Activated naive CD4-positive, alpha-beta T cell (primary cell): ENCODE measurements around the gene C1QTNF9.
"Not testable (repeated sequence)": the region's sequence is repeated elsewhere in the genome, so short reads cannot be mapped to it uniquely, and the experiment has no call there.

ENCODE experiments used
- DNase-seq, 4 experiments: peaks; one replicate each; lab custom pipeline; 2025; lab: John Stamatoyannopoulos, UW

The C1QTNF9 gene

DNA sequence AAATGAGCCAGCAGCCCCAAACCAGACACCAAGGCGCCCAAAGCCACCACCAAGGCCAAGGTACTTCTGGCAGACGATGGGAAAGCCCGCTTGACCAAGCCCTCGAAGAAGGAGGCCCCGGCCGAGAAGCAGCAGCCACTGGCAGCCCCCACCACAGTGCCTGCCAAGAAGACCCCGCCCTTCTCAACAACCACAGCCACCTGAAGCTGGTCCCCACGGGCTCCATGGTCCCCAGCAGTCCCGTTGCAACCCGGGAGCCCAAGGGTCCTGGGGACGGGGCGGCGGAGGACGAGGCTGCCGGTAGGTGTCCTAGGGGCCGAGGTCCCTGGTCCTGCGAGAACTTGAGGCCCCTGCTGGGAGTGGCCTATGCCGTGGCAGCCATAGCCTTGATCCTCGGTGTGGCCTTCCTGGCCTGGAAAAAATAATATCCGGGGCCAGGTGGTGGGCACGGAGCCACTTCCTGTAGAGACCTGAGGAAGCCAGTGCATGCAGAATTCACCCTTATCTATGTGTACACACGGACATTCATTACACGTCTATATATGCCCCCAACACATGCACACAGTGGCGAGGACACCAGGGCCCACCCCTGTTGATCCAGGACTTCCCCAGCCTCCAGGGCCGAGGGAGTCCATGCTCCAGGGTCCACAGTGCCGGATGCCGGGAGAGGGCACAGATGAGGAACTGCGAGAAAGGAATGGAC is 13.8 kb downstream of the C1QTNF9 start:
- DNase-seq, result no peak

DNA sequence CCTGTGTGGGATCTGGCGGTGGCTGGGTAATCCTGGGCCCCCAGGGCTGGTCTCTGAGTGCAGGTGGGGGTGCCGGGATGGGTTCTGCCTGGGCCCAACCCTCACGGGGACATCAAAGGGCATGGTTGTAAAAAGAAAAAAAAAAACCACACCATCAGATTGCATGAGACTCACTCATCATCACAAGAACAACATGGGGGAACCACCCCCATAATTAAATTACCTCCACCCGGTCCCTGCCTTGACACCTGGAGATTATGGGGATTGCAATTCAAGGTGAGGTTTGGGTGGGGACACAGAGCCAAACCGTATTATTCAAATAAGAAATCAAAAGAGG is 14.3 kb downstream of the C1QTNF9 start:
- no peak for DNase-seq

DNA sequence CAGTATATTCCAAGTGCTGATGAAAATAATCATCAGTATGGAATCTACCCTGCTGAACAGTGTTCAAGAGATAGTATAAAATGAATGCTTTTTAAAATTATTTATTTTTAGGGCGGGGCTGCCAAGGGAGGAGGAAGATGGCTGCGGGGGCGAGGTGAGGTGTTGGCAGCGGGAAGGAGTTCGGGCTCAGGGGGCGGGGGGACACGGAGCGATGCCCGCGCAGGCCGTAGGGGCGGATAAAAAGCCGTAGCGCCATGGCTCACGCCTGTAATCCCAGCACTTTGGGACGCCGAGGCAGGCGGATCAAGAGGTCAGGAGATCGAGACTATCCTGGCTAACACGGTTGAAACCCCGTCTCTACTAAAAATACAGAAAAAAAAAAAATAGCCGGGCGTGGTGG is 18.2 kb downstream of the C1QTNF9 start:
- not testable (repeated sequence) for DNase-seq

DNA sequence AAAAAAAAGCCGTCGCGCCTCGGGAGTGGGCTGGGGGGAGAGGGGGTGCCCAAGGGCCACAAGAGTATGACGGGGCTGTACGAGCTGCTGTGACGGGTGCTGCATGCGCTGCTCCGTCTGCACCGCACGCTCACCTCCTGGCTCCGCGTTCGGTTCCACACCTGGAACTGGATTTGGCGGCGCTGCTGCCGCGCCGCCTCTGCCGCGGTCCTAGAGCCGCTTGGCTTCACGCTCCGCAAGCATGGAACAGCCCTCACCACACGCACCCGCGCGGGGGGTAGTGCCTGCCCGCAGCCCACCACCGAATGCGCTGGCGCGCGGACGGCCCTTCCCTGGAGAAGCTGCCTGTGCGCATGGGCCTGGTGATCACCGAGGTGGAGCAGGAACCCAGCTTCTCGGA is 18.8 kb downstream of the C1QTNF9 start:
- DNase-seq, result no peak

DNA sequence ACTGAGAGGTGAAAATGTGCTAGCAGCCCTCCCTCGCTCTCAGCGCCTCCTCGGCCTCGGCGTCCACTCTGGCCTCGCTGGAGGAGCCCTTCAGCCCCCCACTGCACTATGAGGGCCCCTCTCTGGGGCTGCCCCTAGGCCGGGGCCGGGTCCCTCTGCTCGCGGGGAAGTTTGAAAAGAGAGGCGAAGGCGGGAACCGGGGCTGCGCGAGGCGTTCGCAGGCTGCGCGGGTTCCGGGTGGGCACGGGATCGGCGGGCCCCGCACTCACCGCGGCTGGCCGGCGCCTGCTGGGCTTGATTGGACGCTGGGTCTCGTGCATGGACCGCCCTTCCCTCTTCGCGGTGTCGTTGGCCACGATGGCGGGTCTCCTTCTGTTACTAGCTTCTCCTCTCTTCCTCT is 29.3 kb downstream of the C1QTNF9 start:
- no peak for DNase-seq

DNA sequence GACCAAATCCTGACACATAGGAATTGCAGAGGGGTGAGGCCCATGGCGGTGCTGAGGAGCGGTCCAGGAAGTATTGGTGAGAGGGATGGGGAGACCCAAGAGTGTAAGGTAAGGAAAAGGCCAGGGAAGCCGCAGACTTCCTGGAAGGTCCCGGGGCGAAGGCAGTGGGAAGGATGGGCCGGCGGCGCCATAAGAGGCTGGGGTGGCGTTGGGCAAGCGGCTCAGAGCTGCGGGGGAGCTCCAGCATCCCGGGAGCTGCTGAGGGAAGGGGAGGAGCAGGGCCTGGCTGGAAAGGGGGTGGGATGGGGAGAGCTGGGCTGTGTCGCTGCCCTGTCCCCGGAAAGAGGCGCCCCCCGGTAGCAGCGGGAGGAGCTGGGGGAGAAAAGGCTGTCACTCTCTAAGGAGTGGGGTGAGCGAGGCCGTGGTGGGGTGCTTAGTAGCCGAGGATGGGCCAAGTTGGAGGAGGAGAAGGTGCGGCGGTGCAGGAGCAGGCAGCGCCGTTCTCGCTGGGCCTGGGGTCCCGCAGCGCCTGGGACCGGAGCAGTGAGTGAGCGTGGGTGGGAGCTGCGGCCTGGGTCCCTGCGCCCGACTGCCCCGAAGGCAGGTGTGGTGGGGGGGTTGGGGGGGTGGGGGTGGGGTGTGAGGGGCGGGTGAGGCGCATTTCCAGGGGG is 30.7 kb downstream of the C1QTNF9 start:
- no peak for DNase-seq

DNA sequence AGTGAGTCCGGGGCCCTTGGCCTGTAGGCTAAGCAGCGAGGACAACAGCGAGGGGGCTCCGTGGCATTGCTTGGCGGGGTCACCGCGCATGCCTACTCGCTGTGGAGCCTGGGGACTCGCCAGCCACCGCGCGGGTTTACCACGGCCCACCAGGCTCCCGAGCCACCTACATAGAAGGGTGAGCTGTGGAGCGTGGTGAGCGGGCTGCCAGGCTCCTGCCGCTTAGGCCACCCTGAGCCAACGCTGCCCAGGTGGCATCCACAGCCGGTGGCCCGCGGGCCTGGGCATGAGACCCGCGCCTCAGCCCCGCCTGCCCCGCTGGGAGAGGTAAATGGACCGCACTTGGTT is 31.2 kb downstream of the C1QTNF9 start:
- DNase-seq, result no peak

DNA sequence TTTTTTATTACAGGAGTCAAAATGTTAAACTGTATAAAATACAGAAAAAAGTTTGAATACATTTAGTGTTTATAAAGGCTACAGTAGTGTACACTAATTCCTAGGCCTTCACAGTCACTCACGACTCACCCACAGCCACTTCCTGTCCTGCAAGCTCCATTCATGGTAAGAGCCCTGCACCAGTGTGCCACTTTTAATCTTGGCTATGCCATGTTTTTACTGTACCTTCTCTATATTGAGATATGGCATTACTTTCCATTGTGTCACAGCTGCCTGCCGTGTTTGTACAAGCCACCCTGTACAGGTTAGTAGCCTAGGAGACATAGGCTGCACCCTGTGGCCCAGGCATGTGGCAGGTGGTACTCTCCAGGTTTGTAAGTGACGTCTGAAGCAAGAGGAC is 32.1 kb downstream of the C1QTNF9 start:
- no peak for DNase-seq

DNA sequence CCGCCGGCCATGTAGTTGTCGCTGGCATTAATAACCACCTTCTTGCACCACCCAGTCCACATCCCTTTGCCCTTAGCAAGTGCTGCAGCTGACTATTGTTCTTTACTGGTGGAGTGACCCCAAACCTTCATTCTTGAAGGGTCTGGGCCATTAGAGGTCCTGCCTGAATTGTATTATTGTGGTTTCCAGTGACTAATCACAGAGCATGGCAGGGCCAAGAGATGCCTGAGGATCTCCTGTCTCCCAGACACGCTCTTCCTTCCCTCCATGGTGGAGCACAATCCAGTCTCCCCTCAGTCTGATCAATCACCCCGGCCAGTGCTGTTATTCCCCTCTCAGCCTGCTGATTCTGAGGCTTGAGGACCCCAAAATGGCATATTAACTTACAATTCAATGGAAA is 39.0 kb downstream of the C1QTNF9 start:
- no peak for DNase-seq

DNA sequence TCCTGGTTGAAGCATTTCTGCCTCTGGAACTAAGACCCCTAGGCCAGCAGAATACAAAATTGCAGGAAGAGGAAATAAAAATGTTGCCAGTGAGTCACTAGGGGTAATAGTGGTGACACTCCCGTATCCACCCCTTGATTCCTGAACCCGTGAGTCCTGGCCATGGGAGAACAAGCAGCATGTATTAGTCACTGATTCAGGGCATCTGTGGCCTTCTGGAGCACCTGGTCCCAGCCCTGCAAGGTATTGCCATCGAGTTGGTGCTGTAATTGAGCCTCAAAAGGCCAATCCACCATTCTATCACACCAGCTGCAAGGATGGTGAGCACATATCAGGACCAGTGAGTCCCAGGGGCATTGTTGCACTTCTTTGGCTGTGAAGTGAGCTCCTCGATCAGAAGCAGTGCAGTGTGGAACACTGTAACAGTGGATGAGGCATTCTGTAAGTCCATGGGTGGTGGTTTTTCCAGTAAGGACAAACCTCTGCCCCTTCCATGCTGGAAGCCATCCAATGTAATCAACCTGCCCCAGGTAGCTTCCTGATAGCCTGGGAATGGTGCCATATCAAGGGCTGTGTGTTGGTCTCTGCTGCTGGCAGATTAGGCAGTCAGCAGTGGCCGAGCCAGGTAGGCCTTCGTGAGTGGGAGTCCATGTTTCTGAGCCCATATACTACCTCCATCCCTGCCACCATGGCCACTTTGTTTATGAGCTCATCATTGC is 39.6 kb downstream of the C1QTNF9 start:
- no peak for DNase-seq

DNA sequence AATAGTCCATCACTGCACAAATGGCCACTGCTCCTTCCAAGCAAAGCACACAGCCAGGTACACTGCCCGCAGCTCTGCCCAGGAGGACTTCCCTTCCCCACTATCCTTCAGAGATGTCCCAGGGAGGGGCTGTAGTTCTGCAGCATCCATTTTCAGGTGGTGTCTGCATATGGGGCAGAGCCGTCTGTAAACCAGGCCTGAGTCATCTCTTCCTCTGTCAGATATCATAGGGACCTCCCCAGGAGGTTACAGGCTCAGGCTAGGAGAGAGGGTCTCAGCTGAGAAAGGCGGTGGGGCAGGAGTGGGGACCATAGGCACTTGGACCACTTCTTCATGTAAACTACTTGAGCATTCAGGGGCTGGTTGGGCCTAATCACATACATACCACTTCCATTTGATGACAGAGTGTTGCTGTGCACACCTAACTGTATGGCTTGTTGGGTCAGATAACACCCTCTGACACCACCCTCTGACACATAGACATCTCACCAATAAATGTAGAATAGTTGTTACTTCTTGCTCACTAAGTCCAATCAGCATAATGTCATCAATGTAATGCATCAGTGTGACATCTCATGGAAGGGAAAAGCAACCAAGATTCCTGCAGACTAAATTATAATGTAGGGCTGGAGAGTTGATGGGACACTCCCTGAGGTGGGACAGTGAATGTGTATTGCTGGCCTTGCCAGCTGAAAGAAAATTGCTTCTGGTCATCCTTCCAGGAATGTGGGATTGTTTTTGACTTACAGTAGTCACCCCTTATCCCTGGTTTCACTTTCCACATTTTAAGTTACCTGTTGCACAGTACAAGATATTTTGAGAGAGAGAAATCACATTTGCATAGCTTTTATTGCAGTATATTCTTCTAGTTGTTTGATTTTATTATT is 40.6 kb downstream of the C1QTNF9 start:
- DNase-seq, result not testable (repeated sequence)

DNA sequence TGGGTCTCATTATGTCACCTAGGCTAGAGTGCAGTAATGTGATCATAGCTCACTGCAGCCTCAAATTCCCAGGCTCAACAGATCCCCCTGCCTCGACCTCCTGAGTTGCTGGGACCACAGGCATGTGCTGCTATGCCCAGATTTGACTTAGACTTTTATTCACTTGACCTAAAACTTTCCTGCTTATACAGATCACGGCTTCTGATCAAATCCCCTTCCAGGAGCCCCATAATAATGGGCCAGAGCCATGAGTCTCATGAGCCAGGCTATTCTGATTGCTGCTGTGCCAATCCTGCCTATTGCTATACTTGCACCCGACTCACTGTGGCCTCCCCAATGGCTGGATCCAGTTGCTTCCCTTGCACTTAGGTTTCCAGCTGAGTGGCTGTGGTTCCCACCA is 42.0 kb downstream of the C1QTNF9 start:
- DNase-seq, result no peak

DNA sequence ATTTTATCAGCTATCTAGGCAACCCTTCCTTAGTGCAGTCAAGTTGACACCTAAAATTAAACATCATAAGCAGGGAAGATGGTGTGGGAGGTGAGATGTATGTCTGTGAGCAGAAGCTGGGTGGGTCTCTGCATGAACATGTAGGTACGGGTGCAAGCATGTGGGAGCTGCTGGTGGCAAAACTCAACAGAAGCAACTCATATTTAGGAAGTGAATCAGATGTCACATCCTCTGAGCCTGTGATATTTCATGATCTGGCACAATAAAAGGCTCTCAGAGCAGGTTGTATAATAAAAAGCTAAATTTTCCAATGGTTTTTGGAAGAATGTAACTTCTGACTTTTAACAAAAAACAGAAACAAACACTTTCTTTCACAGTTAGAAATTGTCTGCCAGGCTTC is 44.4 kb downstream of the C1QTNF9 start:
- DNase-seq, result no peak

DNA sequence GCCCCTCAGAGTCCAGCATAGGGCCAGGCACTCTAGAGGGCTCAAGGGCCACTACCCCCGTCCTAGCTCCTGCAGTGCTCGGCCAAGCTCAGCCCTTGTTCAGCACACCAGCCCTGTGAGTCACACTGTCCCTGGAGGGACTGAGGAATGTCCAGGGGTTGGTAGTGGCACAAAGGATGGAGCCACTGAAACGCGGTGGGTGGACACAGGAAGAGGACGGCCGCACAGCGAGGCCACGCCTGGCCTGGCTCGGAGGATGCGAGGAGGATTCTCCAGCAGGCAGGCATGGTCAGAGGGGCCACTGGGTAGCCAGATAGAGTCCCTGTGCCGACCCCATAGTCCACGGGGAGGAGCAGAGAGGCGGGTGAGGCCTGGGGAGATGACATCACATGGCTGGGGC is 45.7 kb downstream of the C1QTNF9 start:
- DNase-seq, result no peak

DNA sequence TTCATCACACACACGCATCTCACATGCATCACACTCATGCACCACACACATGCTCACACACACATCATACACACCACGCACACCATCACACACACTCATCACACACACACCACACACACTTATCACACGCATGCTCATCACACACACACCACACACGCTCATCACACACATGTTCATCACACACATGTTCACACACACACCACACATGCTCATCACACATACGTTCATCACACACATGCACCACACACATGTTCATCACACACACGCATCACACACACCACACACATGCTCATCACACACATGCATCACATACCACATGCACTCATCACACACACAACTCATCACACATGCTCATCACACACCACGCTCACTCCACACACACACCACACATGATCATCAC is 46.9 kb downstream of the C1QTNF9 start:
- no peak for DNase-seq

DNA sequence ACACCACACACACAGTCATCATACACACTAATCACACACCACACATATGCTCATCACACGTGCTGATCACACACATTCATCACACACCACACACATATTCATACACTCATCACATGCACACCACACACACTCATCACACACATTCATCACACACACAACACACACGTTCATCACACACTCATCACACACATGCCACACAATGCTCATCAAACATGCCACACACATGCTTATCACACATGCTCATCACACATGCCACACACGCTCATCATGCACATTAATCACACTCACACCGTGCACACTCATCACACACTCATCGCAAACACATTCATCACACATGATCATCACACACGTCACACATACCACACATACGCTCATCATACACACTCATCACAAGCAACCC is 47.5 kb downstream of the C1QTNF9 start:
- no peak for DNase-seq

DNA sequence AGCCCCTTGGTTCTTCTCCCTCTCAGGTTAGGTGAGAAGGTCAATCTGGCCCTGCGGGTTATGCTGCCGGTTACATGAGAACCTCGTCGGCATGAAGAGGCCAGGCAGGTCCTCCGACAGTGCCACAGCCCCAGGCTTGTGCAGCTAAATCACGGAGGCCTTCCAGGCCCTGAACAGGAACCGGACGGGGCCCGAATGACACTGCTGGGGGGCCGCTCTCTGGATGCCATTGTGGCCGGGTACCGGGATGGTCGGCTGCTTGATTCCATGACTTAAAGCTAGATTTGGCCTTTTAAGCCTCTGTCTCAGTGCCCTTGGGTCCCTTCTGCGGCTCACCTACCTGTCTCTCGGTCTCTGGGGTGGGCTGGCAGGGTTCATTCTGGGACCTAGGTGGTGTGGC is 48.4 kb downstream of the C1QTNF9 start:
- DNase-seq, result no peak

DNA sequence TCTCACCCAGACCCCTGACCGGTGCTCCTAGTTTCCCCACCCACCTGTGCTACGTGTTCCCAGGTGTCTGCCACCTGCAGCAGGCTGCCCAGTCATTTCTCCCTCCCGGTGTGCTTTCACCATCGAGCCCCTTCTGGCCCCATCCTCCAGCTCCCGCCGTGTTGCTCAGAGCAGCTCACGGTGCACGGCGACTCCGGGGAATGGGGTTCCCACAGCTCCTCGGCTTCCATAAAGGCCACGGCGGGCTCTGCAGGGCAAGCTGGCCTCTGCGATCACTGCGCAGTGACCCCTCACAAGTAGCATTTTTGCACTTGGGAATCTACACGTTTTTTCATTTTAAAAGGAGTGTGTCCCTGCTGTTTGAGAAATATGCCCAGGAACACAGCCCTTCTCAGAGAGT is 49.5 kb downstream of the C1QTNF9 start:
- DNase-seq, result not testable (repeated sequence)

DNA sequence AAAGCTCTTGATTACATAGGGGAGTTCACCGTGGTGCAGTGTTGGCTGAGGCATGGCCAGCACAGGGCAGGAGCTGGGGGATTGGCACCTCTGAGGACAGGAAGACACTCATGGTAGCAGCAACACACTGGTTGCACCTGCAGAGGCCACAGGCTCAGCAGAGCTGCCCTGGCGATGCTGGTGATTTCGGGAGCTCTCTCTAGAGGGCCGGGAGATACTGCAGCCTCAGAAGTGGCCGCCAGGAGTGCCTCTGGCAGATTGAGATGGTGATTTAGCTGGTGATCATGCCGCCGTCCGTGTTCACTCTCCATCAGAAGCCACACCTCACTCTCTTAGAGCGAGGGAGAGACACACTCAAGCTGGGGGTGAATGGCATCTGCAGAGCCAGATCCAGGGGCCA is 49.9 kb downstream of the C1QTNF9 start:
- DNase-seq, result not testable (repeated sequence)

DNA sequence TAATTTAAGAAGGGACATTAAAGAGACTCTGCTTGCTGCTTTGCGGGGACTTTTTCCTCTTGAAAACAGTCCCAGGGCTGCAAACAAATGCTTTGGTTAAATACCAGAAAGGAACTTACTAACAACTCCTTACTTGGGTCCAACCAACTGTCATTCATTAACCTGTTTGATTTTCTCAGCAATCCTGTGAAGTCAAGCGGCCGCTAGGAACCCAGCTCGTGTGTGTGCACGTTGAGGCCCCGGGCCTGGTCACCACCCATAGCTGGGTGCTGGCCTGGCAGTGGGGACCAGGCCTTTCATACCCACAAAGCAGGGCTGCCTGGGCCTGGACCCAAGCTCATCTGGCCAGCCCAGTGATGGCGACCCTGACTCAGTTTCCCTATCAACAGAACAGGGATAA is 50.7 kb downstream of the C1QTNF9 start:
- DNase-seq, result no peak

DNA sequence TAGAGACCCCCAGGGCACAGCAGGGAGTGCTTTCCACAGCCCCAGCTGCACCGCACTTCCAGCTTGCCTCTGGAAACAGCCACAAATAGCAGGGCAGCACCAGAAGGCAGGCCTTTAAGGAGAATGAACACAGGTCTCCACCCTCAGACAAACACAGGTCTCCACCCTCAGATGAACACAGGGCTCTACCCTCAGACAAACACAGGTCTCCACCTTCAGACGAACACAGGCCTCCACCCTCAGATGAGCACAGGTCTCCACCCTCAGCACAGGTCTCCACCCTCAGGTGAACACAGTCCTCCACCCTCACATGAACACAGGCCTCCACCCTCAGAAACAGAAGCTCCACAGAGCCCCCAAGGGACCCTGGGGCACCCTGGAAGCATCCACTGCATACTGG is 51.7 kb downstream of the C1QTNF9 start:
- DNase-seq, result no peak

DNA sequence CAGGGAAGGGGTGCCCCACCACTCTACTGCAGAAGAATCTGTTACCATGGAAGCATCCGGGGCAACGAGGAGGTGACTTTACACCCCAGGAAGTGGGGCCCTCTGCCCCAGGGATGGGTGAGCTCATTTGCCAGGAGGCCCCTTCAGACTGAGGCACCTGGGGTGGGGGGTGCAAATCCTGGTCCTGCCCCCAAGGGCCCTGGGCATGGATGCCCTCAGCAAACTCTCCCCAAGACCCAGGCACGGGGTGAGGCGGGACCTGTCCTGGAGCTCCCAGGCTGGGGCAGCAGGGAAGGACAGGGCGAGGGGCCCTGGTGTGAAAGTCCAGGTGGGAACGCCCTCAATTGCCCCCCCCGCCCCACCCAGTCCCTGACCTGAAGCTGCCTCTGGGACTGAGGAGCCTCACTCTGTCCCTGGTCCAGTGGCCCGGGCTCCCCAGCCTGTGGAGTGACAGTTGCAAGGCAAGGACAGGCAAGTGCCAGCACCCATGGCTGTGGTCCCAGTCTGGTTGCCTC is 52.5 kb downstream of the C1QTNF9 start:
- no peak for DNase-seq
